Measurements from ENCODE around the gene C1orf232. TPM values are rescaled to one million over a fixed set of nuclear protein-coding genes. Genes with fewer than 3 reads are reported as not detected.

The C1orf232 gene
- total RNA-seq, 4 donors from 2014 or later = not detected

GRCh38 chr1:26169198-26169554, 413 bp upstream of the C1orf232 start:
- peak overlapping the region; percentile 67 to 81 (median 74) for H3K4me3 ChIP-seq
- peak overlapping the region in 1 of 4 donors; percentile 76 for H3K27ac ChIP-seq
- TF ChIP-seq, protein P1, sequence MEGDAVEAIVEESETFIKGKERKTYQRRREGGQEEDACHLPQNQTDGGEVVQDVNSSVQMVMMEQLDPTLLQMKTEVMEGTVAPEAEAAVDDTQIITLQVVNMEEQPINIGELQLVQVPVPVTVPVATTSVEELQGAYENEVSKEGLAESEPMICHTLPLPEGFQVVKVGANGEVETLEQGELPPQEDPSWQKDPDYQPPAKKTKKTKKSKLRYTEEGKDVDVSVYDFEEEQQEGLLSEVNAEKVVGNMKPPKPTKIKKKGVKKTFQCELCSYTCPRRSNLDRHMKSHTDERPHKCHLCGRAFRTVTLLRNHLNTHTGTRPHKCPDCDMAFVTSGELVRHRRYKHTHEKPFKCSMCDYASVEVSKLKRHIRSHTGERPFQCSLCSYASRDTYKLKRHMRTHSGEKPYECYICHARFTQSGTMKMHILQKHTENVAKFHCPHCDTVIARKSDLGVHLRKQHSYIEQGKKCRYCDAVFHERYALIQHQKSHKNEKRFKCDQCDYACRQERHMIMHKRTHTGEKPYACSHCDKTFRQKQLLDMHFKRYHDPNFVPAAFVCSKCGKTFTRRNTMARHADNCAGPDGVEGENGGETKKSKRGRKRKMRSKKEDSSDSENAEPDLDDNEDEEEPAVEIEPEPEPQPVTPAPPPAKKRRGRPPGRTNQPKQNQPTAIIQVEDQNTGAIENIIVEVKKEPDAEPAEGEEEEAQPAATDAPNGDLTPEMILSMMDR (IDR thresholded peaks at IDR 0.05) = no peak
- H3K9me3 ChIP-seq = no peaks in the 10 kb centered on the region
- peaks cover 0 to 14% (median 5%) of the 10 kb centered on the region in 4 donors for H3K4me1 ChIP-seq
- no peaks in the 10 kb centered on the region for H3K27me3 ChIP-seq
- DNase-seq = no peak
- no peaks in the 10 kb centered on the region for H3K36me3 ChIP-seq

DNA sequence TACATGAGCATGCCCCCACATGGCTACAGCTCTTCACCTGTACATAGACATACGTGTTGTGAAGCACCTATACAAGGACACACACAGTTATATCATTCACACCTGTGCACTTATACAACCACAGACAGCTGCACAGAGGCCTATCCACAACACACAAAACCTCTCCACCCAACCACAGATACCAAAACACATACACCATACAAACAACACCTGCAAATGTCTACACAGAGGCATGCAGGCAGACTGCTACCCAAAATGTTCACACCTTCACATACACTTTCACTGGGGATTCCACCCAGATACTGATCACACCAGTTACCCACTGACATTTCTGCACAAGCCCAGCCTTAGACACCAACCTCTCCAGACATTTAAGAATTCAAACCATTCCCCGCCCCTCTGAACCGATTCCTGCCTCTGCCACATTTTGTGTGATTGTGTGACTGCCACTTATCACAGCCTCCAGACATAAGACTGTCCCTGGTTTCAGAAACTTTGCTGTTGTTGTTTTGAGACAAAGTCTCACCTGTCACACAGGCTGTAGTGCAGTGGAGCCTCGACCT, 2.0 kb downstream of the C1orf232 start:
- H3K4me3 ChIP-seq = no peak overlapping the region
- H3K4me1 ChIP-seq = peaks cover 0 to 24% (median 7%) of the 10 kb centered on the region in 4 donors
- no peaks in the 10 kb centered on the region for H3K9me3 ChIP-seq
- no peak for DNase-seq
- H3K27ac ChIP-seq = no peak overlapping the region
- no peaks in the 10 kb centered on the region for H3K27me3 ChIP-seq
- TF ChIP-seq, protein P1 (IDR thresholded peaks at IDR 0.05) = no peak
- H3K36me3 ChIP-seq = no peaks in the 10 kb centered on the region

DNA sequence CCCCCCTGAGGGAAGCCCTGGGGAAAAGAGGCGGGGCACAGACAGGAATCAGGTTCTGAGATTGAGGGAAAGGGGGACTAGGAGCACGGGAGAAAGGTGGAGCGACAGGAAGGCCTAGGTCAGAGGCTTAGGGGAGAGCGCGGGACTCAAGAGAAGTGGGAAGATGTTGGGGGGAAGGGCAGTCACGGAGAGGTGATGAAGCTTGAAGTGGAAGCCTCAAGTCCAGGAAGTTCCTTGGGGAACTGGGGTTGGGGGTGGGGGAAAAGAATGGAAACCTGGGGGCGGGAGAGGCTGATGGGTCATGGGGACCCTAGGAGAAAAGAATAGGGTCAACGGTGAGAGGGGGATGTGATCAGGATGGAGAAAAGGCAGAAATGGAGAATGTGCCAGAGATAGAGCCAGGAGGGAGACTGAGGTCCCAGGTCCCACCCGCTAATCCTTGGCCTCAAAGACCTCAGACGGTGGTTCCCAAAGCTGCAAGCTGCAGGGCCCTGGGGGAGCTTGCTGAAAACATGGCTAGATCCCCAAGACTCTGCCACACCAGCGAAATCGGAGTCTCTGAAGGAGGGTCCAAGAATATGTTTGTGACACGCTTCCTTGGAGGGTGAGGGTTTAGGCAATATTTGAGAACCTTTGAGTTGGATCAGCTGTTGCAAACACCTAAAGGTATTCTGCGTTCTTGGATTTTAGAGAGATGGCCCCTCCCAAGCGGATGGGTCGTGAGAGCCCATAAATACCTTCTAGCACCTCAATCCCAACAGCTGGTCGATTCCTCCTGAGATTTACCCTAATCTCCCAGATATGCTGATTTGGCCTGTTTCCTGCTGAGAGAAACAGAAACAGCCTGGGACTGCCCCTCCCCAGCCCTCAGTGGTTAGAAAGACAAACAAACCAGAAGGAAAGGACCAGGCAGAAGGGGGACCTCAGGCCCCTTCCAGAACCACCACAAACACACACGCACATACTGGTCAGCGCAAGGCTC, 3.6 kb downstream of the C1orf232 start:
- TF ChIP-seq, protein P1 (IDR thresholded peaks at IDR 0.05) = no peak
- TF ChIP-seq POLR2A (IDR thresholded peaks at IDR 0.05) = no peak

DNA sequence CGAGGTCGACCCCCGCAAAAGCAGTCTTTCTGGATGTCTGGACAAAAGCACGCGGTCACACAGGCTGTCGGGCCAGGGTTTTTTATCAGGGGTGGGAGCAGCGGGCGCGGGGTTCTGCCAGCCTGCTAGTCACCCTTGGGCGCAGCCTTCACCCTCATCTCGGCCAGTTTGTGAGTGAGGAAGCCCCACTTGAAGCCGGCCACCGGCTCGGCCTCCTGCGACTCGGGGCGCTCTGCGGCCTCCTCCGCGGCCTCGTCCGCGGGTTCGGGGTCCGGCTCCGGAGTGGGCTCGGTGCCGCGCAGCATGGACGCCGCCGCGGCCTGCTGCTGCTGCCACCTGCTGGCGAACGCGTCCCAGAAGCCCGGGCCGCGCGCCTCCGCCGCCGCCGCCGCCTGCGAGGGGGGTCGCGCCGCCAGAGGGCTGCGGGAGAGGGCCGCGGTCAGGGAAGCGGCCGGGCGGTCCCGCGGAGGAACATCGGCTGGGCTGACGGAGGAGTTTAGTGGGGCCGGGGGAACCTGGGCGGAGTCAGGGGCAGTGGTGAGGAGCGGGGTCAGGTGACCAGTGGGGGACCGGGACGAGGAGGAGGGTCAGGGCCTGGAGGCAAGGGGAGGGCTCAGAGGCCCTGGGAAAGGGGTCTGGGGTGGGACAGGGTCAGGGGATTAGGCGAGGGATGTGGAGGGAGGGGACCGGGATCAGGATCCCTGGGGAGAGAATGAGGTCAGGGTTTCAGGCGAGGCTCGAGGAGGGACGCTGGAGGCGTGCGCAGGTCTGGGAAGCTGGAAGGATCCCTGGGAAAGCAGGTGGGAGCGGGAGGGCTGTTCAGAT, 4.5 kb downstream of the C1orf232 start:
- H3K27me3 ChIP-seq = peaks cover 0 to 5% of the 10 kb centered on the region in 2 donors
- peak in 1 of 3 donors; percentile 68 for DNase-seq
- H3K27ac ChIP-seq = peak overlapping the region in 1 of 4 donors; percentile 17
- H3K9me3 ChIP-seq = no peaks in the 10 kb centered on the region
- H3K36me3 ChIP-seq = no peaks in the 10 kb centered on the region
- H3K4me1 ChIP-seq = peaks cover 3 to 18% (median 10%) of the 10 kb centered on the region in 4 donors
- peak overlapping the region; percentile 24 to 65 (median 50) for H3K4me3 ChIP-seq
- TF ChIP-seq, protein P1 (IDR thresholded peaks at IDR 0.05) = peak; percentile 55 to 82 (median 74)
- no peak for TF ChIP-seq POLR2A (IDR thresholded peaks at IDR 0.05)

More for the DNA sequence above, 3.6 kb downstream of the C1orf232 start:
- no peak for DNase-seq
- H3K27me3 ChIP-seq = peaks cover 0 to 5% of the 10 kb centered on the region in 2 donors
- no peaks in the 10 kb centered on the region for H3K9me3 ChIP-seq
- peaks cover 3 to 18% (median 10%) of the 10 kb centered on the region in 4 donors for H3K4me1 ChIP-seq
- H3K4me3 ChIP-seq = no peak overlapping the region
- H3K36me3 ChIP-seq = no peaks in the 10 kb centered on the region
- no peak overlapping the region for H3K27ac ChIP-seq

GRCh38 chr1:26163684-26164035, 5.1 kb downstream of the C1orf232 start:
- Histone ChIP-seq H3K36me3 (no peaks in the 10 kb centered on the region), H3K27me3 (peaks cover 0 to 5% of the 10 kb centered on the region in 2 donors), H3K9me3 (no peaks in the 10 kb centered on the region), H3K4me3 (peak overlapping the region in 3 of 4 donors; percentile 48 to 65 (median 51)), H3K4me1 (peaks cover 3 to 18% (median 10%) of the 10 kb centered on the region in 4 donors), H3K27ac (no peak overlapping the region)
- DNase-seq = no peak
- TF ChIP-seq, protein P1 (IDR thresholded peaks at IDR 0.05) = no peak
- TF ChIP-seq POLR2A (IDR thresholded peaks at IDR 0.05) = no peak

All from Peyer's patch (tissue), 4 donors.